HUES48 (cell line): ENCODE measurements around the gene TICAM1.
"Not testable (repeated sequence)": the region's sequence is repeated elsewhere in the genome, so short reads cannot be mapped to it uniquely, and the experiment has no call there.

Experiments used
- H3K27ac ChIP-seq: one replicate; pipeline ENCODE4 v1.7.0; 2013; ENCODE audit warnings: low read depth, low read length, inconsistent platforms
- H3K27me3 ChIP-seq: 2 replicates; pipeline ENCODE4 v1.6.1; 2013; ENCODE audit warnings: mild to moderate bottlenecking, low read length; ENCODE audit not compliant: control insufficient read depth, insufficient read depth
- H3K36me3 ChIP-seq: 2 replicates; pipeline ENCODE4 v1.6.1; 2013; ENCODE audit warnings: low read length; ENCODE audit not compliant: control insufficient read depth, insufficient read depth
- H3K4me1 ChIP-seq: 2 replicates; pipeline ENCODE4 v1.6.1; 2013; ENCODE audit warnings: mild to moderate bottlenecking, low read length; ENCODE audit not compliant: control insufficient read depth, insufficient read depth
- H3K4me3 ChIP-seq: 2 replicates; pipeline ENCODE4 v1.5.1; 2013; ENCODE audit warnings: mild to moderate bottlenecking, low read depth, low read length
- H3K9ac ChIP-seq: 2 replicates; pipeline ENCODE4 v1.6.1; 2013; ENCODE audit warnings: mild to moderate bottlenecking, low read depth, low read length, moderate library complexity
- H3K9me3 ChIP-seq: 2 replicates; pipeline ENCODE4 v1.6.1; 2013; ENCODE audit warnings: low read length; ENCODE audit not compliant: control insufficient read depth, insufficient read depth

TICAM1 gene

GRCh38 chr19:4866595-4867424 lies 35.3 kb upstream of the TICAM1 start:
- H3K9ac ChIP-seq = no peak overlapping the region
- peak overlapping the region; percentile 81 for H3K4me3 ChIP-seq
- H3K27me3 ChIP-seq = no peaks in the 10 kb centered on the region
- no peaks in the 10 kb centered on the region for H3K9me3 ChIP-seq
- H3K36me3 ChIP-seq = no peaks in the 10 kb centered on the region
- H3K4me1 ChIP-seq = peaks cover 5% of the 10 kb centered on the region
- peak overlapping the region; percentile 79 for H3K27ac ChIP-seq

GRCh38 chr19:4861147-4861546 lies 29.6 kb upstream of the TICAM1 start:
- Histone ChIP-seq H3K9me3 (no peaks in the 10 kb centered on the region), H3K4me3 (no peak overlapping the region), H3K27me3 (no peaks in the 10 kb centered on the region), H3K4me1 (no peaks in the 10 kb centered on the region), H3K36me3 (peaks cover 33% of the 10 kb centered on the region), H3K27ac (no peak overlapping the region), H3K9ac (no peak overlapping the region)

- Histone ChIP-seq H3K4me3 (no peak overlapping the region), H3K27me3 (no peaks in the 10 kb centered on the region), H3K36me3 (peaks cover 43% of the 10 kb centered on the region), H3K9me3 (no peaks in the 10 kb centered on the region), H3K4me1 (no peaks in the 10 kb centered on the region), H3K27ac (no peak overlapping the region), H3K9ac (no peak overlapping the region)
Observed at GRCh38 chr19:4859697-4860096, 28.2 kb upstream of the TICAM1 start.

GRCh38 chr19:4856468-4856867 lies 25.0 kb upstream of the TICAM1 start:
- H3K4me3 ChIP-seq, H3K9ac ChIP-seq, H3K27ac ChIP-seq, H3K27me3 ChIP-seq, H3K9me3 ChIP-seq, H3K4me1 ChIP-seq: not testable (repeated sequence)
- H3K36me3 ChIP-seq = peaks cover 46% of the 10 kb centered on the region

- H3K36me3 ChIP-seq = peaks cover 36% of the 10 kb centered on the region
- H3K27ac ChIP-seq, H3K4me3 ChIP-seq, H3K9me3 ChIP-seq, H3K9ac ChIP-seq, H3K4me1 ChIP-seq, H3K27me3 ChIP-seq: not testable (repeated sequence)
Observed at GRCh38 chr19:4853506-4853905, 22.0 kb upstream of the TICAM1 start.

GRCh38 chr19:4852484-4852883 lies 21.0 kb upstream of the TICAM1 start:
- Histone ChIP-seq H3K36me3 (peaks cover 43% of the 10 kb centered on the region), H3K27me3 (no peaks in the 10 kb centered on the region)

GRCh38 chr19:4851551-4852290 lies 20.2 kb upstream of the TICAM1 start:
- Histone ChIP-seq H3K36me3 (peaks cover 40% of the 10 kb centered on the region), H3K27ac (no peak overlapping the region), H3K9me3 (no peaks in the 10 kb centered on the region), H3K4me3 (no peak overlapping the region), H3K27me3 (no peaks in the 10 kb centered on the region), H3K4me1 (no peaks in the 10 kb centered on the region), H3K9ac (no peak overlapping the region)

More at GRCh38 chr19:4852484-4852883, 21.0 kb upstream of the TICAM1 start:
- H3K9ac ChIP-seq = no peak overlapping the region
- H3K27ac ChIP-seq = no peak overlapping the region
- no peaks in the 10 kb centered on the region for H3K4me1 ChIP-seq
- H3K4me3 ChIP-seq = no peak overlapping the region
- H3K9me3 ChIP-seq = no peaks in the 10 kb centered on the region

GRCh38 chr19:4849019-4849418 lies 17.5 kb upstream of the TICAM1 start:
- Histone ChIP-seq H3K4me3 (no peak overlapping the region), H3K27me3 (no peaks in the 10 kb centered on the region), H3K4me1 (no peaks in the 10 kb centered on the region), H3K36me3 (peaks cover 36% of the 10 kb centered on the region), H3K9ac (no peak overlapping the region), H3K27ac (no peak overlapping the region), H3K9me3 (no peaks in the 10 kb centered on the region)

- Histone ChIP-seq H3K27ac (no peak overlapping the region), H3K9me3 (no peaks in the 10 kb centered on the region), H3K4me1 (no peaks in the 10 kb centered on the region), H3K9ac (no peak overlapping the region), H3K4me3 (no peak overlapping the region), H3K27me3 (no peaks in the 10 kb centered on the region), H3K36me3 (peaks cover 44% of the 10 kb centered on the region)
Observed at GRCh38 chr19:4847190-4847973, 15.9 kb upstream of the TICAM1 start.

- not testable (repeated sequence) for H3K27me3 ChIP-seq, H3K9me3 ChIP-seq, H3K4me1 ChIP-seq, H3K4me3 ChIP-seq, H3K27ac ChIP-seq, H3K9ac ChIP-seq
- peaks cover 50% of the 10 kb centered on the region for H3K36me3 ChIP-seq
Observed at GRCh38 chr19:4845975-4846374, 14.5 kb upstream of the TICAM1 start.
